GM10248 (cell line): ENCODE measurements around the gene MYBPC1.
A peak's percentile ranks its signal among the peaks of the same experiment; 100 is the strongest.

ENCODE experiments used
- CTCF ChIA-PET: fragments of 300-600 bp; sonication (Branson Sonifier 250); formaldehyde crosslinking; extraction: SDS; loops from one replicate; lab custom pipeline; 2021; ENCODE audit warnings: antibody characterized with exemption; lab: Yijun Ruan, JAX
- POLR2A ChIA-PET: fragments of 350-650 bp; sonication (Branson Sonifier 250); formaldehyde crosslinking; extraction: SDS; loops from one replicate; lab custom pipeline; 2020; ENCODE audit warnings: antibody characterized with exemption; lab: Yijun Ruan, JAX
- DNase-seq: peaks from one replicate; pipeline ENCODE4 v3.0.0; 2012; ENCODE audit errors: extremely low spot score
- TF ChIP-seq, protein P1 (sequence below): IDR thresholded peaks from 2 replicates; pipeline ENCODE4 v1.5.1; 2012; ENCODE audit warnings: mild to moderate bottlenecking, low read depth; ENCODE audit errors: extremely low read depth, missing control alignments, control extremely low read depth

Gene MYBPC1

DNA sequence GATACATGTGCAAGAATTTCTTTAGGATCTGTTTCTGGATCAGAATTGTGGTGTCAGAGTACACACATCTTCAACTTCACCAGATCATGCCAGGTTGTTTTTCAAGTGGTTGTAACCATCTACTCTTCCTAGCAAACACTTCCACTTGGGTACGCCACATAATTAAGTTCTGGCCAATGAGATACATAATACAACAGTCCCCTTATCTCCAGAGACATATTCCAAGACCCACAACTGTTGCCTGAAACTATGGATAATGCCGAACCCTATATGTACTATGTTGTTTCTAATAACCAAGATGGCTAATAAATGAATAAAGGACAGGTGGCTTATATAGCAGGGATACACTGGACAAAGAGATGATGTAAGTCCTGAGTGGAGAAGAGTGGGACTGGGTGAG, 100.2 kb downstream of the MYBPC1 start:
- TF ChIP-seq, protein P1, sequence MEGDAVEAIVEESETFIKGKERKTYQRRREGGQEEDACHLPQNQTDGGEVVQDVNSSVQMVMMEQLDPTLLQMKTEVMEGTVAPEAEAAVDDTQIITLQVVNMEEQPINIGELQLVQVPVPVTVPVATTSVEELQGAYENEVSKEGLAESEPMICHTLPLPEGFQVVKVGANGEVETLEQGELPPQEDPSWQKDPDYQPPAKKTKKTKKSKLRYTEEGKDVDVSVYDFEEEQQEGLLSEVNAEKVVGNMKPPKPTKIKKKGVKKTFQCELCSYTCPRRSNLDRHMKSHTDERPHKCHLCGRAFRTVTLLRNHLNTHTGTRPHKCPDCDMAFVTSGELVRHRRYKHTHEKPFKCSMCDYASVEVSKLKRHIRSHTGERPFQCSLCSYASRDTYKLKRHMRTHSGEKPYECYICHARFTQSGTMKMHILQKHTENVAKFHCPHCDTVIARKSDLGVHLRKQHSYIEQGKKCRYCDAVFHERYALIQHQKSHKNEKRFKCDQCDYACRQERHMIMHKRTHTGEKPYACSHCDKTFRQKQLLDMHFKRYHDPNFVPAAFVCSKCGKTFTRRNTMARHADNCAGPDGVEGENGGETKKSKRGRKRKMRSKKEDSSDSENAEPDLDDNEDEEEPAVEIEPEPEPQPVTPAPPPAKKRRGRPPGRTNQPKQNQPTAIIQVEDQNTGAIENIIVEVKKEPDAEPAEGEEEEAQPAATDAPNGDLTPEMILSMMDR: no peak
- POLR2A ChIA-PET: no interaction called here
- CTCF ChIA-PET: interaction anchor here (2.3 kb wide), 1 partner anchor 11 kb away, joined by 7 read pairs; no protein-coding TSS in a partner anchor
- DNase-seq: no peak

DNA sequence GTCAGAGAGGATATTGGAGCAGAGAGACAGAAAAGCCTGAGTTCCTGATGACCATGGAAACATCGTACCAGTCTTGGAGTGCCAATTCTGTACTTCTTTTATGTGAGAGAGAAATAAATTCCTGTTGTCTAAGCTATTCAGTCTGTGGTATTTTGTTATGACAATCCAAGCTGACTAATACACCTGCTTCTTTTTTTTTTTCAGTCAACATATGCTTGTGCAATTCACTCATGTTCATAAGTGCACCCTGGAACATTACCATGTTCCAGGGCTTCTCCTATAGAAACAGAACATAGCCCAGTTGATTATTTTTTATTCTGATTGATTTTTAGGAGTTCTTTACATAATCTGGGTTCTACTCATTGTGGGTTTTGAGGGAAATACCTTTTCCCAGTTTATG, 100.9 kb downstream of the MYBPC1 start:
- TF ChIP-seq, protein P1: no peak
- no peak for DNase-seq
- ChIA-PET POLR2A (no interaction called here), CTCF (no interaction called here)

DNA sequence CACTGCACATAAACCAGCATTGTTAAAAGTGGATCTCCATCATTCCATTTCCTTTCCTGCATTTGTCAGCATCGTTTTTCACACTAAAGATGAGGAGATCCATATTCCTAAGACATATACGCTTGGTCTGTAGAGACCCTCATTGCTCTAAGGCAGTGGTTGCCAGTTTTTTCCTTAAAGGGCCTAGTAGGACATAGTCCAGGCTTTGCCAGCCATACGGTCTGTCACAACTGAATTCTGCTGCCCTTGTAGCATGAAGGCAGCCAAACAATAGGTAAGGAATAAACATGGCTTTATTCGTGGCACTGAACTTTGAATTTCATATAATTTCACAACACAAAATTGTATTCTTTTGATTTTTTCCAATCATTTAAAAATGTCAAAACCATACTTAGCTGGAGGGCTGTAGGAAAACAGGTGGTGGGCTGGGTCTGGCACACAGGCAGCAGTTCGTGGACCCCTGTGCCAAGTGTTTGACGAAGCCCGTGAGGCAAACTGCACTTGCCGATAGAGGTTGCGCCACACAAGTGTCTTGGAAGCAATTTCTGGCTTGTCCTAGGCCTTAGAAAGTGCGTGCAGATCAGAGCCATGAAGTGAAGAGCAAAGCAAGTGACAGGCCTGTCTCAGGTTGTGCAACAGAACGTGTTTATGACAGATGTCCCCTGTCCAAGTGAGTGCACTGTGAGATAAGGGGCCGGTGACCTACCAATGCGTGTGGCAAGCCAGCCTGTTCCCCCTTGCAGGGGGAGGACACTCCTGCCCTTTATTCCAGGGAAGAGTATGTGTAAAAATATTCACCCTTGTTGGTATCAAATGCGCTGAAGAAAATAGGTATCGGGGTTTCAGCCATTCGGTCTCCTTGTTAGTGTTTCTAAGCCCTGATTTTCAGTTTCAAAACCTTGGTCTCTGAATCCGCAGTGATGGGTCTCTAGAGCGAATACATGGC, 101.8 kb downstream of the MYBPC1 start:
- DNase-seq: peak; percentile 49
- CTCF ChIA-PET: no interaction called here
- TF ChIP-seq, protein P1: no peak
- POLR2A ChIA-PET: no interaction called here

DNA sequence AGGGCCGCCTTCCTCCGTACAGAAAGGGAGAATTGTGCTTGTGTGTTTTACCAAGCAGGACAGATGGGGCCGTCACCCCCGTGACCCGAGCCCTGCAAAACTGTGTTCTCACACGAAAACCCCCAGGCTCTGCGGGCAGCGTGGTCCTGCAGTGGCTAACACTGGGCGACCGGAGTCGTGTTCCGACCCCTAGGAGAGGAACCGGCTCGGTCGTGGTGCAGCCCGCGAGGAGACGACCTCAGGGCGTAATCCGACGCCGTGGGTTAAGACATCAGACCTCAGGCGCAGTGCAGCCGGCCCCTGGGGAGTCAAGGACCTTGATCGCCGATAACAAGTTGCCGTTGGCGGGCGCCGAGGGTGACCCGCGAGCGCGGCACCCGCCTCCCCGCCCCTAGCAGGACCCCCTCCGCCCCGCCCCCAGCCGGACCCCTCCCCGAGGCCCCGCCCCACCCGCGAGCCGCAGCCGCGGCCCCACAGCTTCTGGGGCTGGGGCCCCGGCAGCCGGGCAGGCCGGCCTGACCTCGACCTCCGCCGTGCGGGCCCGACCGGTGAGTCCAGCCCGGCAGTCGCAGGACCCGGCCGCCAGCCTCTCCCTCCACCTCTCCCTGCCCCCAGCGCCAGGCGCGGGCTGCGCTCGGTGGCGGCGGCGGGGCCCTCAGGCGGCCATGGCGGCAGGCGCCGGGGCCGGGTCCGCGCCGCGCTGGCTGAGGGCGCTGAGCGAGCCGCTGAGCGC, 102.6 kb downstream of the MYBPC1 start, which contains the start of gene CHPT1:
CHPT1 (plus strand) TSS at position 444 of the 733 bp plus-strand sequence; CDS start at position 666, 222 bp downstream.
- CTCF ChIA-PET: interaction anchor here (3.2 kb wide), 1 partner anchor 10 kb away, joined by 12 read pairs; no protein-coding TSS in a partner anchor
- TF ChIP-seq, protein P1: no peak
- peak; percentile 80 for DNase-seq

DNA sequence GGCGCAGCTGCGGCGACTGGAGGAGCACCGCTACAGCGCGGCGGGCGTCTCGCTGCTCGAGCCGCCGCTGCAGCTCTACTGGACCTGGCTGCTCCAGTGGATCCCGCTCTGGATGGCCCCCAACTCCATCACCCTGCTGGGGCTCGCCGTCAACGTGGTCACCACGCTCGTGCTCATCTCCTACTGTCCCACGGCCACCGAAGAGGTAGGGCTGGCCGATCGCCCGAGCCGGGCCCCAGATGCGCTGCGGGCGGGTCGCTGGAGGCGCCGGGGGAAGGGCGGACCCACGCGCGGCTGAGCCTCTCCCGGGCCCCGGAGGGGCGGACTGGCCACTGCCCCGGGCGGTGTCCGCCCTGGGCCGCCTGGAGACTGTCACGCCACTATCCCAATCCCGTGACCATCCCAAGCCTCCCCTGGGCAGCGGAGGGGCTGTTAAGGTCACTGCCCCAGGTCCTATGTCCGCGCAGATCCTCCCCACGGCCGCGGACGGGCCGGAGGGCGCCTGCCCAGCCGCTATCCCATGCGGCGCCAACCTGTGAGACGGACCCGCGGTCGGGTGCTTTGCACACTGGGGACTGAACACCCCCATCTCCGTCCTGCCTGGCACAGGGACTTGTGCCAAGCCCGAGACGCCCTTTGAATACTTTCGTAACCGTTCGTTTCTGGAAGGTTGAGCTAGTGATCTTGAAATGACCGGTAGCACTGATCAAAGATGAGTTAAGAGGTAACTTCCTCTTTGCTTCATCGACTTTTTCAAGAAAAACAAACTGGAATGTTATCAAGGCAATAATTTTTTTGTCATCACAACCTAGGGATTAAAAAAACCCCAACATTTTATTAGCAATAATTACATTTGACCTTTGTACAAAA, 103.4 kb downstream of the MYBPC1 start:
- ChIA-PET CTCF (interaction anchor here (0.8 to 3.2 kb wide), 6 partner anchors 10 to 74 kb away, joined by 3 to 12 read pairs (median 4); no protein-coding TSS in a partner anchor), POLR2A (interaction anchor here (1.1 kb wide), 1 partner anchor 20 kb away, joined by 3 read pairs; no protein-coding TSS in a partner anchor)
- peak; percentile 29 for DNase-seq
- TF ChIP-seq, protein P1: no peak

More for the DNA sequence above, 102.6 kb downstream of the MYBPC1 start, which contains the start of gene CHPT1:
- POLR2A ChIA-PET: interaction anchor here (1.1 kb wide), 1 partner anchor 20 kb away, joined by 3 read pairs; no protein-coding TSS in a partner anchor
